Measurements from ENCODE around the gene FMO2.

Gene FMO2

DNA sequence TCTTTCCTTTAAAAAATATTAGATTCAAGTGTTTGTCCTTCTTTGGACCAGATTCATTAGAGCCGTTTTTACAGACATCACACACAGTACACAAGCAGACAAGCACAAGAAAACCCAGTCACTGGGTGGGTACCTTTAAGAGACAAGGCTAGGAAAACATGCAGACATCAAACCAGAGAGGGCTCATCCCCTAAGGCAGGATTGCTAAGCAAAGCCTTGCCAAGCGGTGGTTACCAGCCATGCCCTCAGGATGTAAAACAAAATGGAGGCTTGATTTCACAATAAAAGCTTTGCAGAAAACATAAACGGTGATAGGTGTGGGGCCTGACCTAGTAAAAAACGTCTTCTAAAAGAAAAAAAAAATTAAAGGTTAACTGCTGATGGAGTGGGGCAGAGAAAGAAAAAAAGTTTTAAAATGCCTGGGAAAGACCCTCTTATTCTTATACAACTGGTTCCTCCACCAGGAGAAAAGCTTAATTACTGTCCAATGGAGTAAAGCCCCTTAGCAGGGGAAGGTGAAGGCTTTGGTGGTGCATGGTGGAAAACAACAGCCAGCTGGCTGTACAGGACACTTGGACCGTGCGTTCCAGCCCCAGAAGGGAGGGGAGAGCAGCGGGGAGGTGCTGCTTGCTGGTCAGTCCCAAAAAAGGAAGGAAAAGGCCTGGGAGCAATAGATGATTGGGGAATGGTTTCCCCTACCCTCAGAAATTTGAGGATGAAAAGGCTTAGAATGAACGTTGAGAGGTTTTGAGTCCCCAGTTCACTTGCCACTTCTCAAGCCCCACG is 32.8 kb downstream of the FMO2 start:
- TF ChIP-seq, protein P1, sequence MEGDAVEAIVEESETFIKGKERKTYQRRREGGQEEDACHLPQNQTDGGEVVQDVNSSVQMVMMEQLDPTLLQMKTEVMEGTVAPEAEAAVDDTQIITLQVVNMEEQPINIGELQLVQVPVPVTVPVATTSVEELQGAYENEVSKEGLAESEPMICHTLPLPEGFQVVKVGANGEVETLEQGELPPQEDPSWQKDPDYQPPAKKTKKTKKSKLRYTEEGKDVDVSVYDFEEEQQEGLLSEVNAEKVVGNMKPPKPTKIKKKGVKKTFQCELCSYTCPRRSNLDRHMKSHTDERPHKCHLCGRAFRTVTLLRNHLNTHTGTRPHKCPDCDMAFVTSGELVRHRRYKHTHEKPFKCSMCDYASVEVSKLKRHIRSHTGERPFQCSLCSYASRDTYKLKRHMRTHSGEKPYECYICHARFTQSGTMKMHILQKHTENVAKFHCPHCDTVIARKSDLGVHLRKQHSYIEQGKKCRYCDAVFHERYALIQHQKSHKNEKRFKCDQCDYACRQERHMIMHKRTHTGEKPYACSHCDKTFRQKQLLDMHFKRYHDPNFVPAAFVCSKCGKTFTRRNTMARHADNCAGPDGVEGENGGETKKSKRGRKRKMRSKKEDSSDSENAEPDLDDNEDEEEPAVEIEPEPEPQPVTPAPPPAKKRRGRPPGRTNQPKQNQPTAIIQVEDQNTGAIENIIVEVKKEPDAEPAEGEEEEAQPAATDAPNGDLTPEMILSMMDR (conservative IDR thresholded peaks at IDR 0.05; ENCODE audit: control insufficient read depth, insufficient read depth, low read depth, low read length), result no peak
- no peak overlapping the region for H3K4me3 ChIP-seq (ENCODE audit: control insufficient read depth, low read depth, low read length)
- no peak for DNase-seq (ENCODE audit: low read depth)

DNA sequence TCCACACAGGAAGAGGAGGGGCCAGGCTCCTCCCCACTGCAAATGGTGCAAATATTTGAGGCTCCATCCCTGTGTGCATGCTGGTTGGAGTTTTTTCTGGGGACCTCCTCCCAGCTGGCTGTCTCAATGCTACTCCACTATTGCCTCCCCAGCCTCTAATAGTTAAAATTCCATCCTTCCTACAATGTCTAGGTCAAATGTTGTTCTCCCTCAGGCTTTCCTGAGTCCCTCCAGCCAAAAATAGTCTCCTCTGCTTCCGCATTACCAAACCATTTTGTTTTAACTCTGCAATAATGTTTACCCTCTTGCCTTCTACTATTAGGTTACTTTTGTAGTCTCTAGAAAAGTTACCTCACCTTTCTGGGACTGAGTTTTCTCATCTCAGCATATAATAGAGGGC is 33.6 kb downstream of the FMO2 start:
- H3K4me3 ChIP-seq (ENCODE audit: control insufficient read depth, low read depth, low read length), result no peak overlapping the region
- TF ChIP-seq, protein P1 (conservative IDR thresholded peaks at IDR 0.05; ENCODE audit: control insufficient read depth, insufficient read depth, low read depth, low read length), result no peak
- DNase-seq (ENCODE audit: low read depth), result no peak

DNA sequence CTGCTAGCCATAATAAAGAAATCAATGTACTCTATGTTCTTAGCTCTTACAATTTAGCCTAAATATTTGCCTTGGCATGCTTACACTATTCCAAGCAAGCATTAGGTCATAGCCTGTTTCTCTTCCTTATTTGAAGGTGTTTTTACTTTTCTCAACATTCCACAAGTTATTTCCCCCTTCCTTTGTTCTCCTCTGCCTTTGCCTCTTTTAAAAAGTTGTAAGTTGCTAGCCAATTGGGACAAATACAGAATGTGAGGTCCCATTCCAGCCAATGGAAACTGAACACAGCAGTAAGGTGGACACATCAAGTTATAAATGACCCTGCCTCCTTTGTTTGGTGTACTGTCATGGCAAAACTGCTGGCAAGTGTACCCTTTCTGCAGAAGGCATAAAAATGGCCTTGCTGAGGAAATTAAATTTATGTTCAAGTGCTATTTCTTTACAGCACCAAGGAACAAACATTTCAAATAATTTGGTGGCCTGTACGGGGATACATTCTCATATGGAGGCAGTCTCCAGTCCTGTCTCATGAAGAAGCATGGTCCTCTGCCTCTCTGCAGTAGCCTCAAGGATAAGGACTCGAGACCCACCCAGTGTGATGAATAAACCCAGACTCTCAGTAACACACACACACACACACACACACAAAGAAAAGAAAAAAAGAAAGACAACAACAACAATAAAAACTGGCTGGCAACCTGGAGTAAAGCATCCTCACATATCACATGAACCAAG is 34.4 kb downstream of the FMO2 start:
- DNase-seq (ENCODE audit: low read depth), result peak; percentile 55
- no peak overlapping the region for H3K4me3 ChIP-seq (ENCODE audit: control insufficient read depth, low read depth, low read length)

DNA sequence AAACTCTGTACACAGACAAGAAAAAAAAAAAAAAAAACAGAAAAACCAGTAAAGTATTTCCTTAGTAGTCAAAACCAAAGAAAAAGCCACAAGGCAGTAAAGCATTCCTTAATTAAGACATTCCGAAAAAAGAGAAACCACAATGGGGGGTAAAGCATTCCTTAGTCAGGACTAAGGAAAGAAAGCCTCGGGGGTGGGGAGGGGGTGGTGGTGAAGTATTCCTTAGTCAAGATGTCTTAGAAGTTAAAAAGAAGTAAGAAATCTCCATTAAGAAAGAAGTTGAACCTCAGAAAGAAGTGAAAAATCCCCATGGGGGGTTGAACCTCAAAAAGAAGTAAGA is 35.0 kb downstream of the FMO2 start:
- H3K4me3 ChIP-seq (ENCODE audit: control insufficient read depth, low read depth, low read length), result no peak overlapping the region
- DNase-seq (ENCODE audit: low read depth), result peak; percentile 89
- TF ChIP-seq, protein P1 (conservative IDR thresholded peaks at IDR 0.05; ENCODE audit: control insufficient read depth, insufficient read depth, low read depth, low read length), result no peak

More for the DNA sequence above, 34.4 kb downstream of the FMO2 start:
- TF ChIP-seq, protein P1 (conservative IDR thresholded peaks at IDR 0.05; ENCODE audit: control insufficient read depth, insufficient read depth, low read depth, low read length), result no peak

DNA sequence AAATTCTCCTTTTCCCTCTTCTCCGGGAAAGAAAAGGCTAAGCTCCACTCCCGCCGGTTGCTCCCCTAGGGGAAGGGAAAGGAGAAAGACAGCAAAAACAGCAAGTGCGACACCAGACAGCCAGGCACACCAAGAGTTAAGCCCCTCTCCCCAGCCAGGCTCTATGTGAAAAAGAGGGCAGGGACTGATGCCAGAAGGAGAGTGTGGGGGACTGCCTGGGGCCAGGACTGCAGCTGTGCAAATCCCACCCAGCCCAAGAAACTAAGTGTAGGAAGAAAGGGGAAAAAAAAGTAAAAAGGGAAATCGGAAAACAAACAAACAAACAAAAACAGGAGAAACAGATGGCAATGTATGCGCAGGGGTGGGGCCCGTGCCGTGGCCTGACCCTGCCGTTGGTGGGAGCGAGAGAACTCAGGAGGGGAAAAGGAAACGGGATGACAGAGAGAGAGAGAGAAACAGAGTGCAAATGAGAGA is 35.5 kb downstream of the FMO2 start:
- no peak overlapping the region for H3K4me3 ChIP-seq (ENCODE audit: control insufficient read depth, low read depth, low read length)

More for the DNA sequence above, 35.5 kb downstream of the FMO2 start:
- peak; percentile 19 for DNase-seq (ENCODE audit: low read depth)
- TF ChIP-seq, protein P1 (conservative IDR thresholded peaks at IDR 0.05; ENCODE audit: control insufficient read depth, insufficient read depth, low read depth, low read length), result no peak
